ENCODE results near the gene DAP3.
"Not testable (repeated sequence)": the region's sequence is repeated elsewhere in the genome, so short reads cannot be mapped to it uniquely, and the experiment has no call there.

DNA sequence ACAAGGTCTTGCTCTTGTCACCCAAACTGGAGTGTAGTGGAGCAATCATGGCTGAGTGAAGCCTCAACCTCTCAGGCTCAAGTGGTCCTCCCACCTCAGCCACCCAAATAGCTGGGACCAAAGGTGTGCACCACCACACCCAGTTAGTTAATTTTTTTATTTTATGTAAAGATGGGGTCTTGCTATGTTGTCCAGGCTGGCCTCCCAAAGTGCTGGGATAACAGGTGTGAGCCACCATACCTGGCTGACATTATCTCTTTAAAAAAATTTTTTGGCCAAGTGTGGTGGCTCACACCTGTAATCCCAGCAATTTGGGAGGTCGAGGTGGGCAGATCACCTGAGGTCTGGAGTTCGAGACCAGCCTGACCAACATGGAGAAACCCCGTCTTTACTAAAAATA is 70.1 kb downstream of the DAP3 start:
- not testable (repeated sequence) for TF ChIP-seq EZH2phosphoT487 (IDR thresholded peaks at IDR 0.05; ENCODE audit: insufficient read depth, low read depth); EZH2 (IDR thresholded peaks at IDR 0.05; ENCODE audit: insufficient read depth, poor library complexity, severe bottlenecking)

All from GM23248 (cell line).